ENCODE results near the gene DSTYK.

GRCh38 chr1:205259324-205259832, 47.9 kb upstream of the DSTYK start:
- TF ChIP-seq CTCF (IDR thresholded peaks at IDR 0.05; ENCODE audit: poor library complexity, severe bottlenecking) (no peak), EP300 (conservative IDR thresholded peaks at IDR 0.05; ENCODE audit: poor library complexity, severe bottlenecking) (no peak), SMC3 (conservative IDR thresholded peaks at IDR 0.05; ENCODE audit: poor library complexity) (no peak)

All from neural cell (in vitro differentiated cells).